Osteocyte (in vitro differentiated cells): ENCODE measurements around the gene DDC. TPM values are rescaled to one million over a fixed set of nuclear protein-coding genes. Genes with fewer than 3 reads are reported as not detected.

Source experiments
- DNase-seq: peaks from one replicate; pipeline ENCODE4 v3.0.0; 2021; ENCODE audit warnings: mixed read lengths; ENCODE audit not compliant: unreplicated experiment; ENCODE audit errors: extremely low spot score
- H3K27ac Mint-ChIP-seq: one replicate; pipeline ENCODE4 v1.8.0; 2021; ENCODE audit warnings: mild to moderate bottlenecking, mixed read lengths; ENCODE audit not compliant: unreplicated experiment
- H3K27me3 Mint-ChIP-seq: one replicate; pipeline ENCODE4 v1.8.0; 2021; ENCODE audit warnings: mixed read lengths; ENCODE audit not compliant: unreplicated experiment
- H3K36me3 Mint-ChIP-seq: one replicate; pipeline ENCODE4 v1.8.0; 2021; ENCODE audit warnings: mixed read lengths; ENCODE audit not compliant: unreplicated experiment
- H3K4me1 Mint-ChIP-seq: one replicate; pipeline ENCODE4 v1.8.0; 2021; ENCODE audit warnings: mixed read lengths; ENCODE audit not compliant: unreplicated experiment
- H3K4me3 Mint-ChIP-seq: one replicate; pipeline ENCODE4 v1.8.0; 2021; ENCODE audit warnings: mild to moderate bottlenecking, moderate library complexity, mixed read lengths; ENCODE audit not compliant: unreplicated experiment
- H3K9me3 Mint-ChIP-seq: one replicate; pipeline ENCODE4 v1.8.0; 2021; ENCODE audit warnings: mixed read lengths; ENCODE audit not compliant: unreplicated experiment
- CTCF ChIP-seq: fragments of 200-600 bp; sonication (generic); IDR thresholded peaks from 2 replicates; pipeline ENCODE4 v1.5.0; 2021; ENCODE audit warnings: antibody characterized with exemption, mild to moderate bottlenecking, moderate library complexity
- total RNA-seq: library from RNA; stranded (reverse); gene quantifications from 2 replicates; pipeline ENCODE4 v1.2.1, GENCODE V29; 2021

Gene DDC
- total RNA-seq, 1 donor from 2014 or later = not detected

- TF ChIP-seq CTCF = no peak
- Mint-ChIP-seq H3K4me1 (no peaks in the 10 kb centered on the region), H3K4me3 (no peak overlapping the region), H3K36me3 (no peaks in the 10 kb centered on the region), H3K9me3 (no peaks in the 10 kb centered on the region), H3K27me3 (no peaks in the 10 kb centered on the region), H3K27ac (no peak overlapping the region)
- no peak for DNase-seq
These were observed 136.3 kb downstream of the DDC start for GRCh38 chr7:50428911-50429310.

- Mint-ChIP-seq H3K4me1 (no peaks in the 10 kb centered on the region), H3K9me3 (no peaks in the 10 kb centered on the region), H3K27ac (no peak overlapping the region), H3K27me3 (no peaks in the 10 kb centered on the region), H3K4me3 (no peak overlapping the region), H3K36me3 (no peaks in the 10 kb centered on the region)
- DNase-seq = no peak
- no peak for TF ChIP-seq CTCF
These were observed 137.7 kb downstream of the DDC start for GRCh38 chr7:50427518-50427917.

GRCh38 chr7:50426280-50427045 is 138.7 kb downstream of the DDC start:
- Mint-ChIP-seq H3K4me3 (no peak overlapping the region), H3K4me1 (no peaks in the 10 kb centered on the region)

GRCh38 chr7:50425318-50425717 is 139.9 kb downstream of the DDC start:
- TF ChIP-seq CTCF = no peak
- Mint-ChIP-seq H3K4me3 (no peak overlapping the region), H3K27ac (no peak overlapping the region), H3K4me1 (no peaks in the 10 kb centered on the region), H3K9me3 (no peaks in the 10 kb centered on the region), H3K36me3 (no peaks in the 10 kb centered on the region), H3K27me3 (no peaks in the 10 kb centered on the region)
- DNase-seq = no peak

More at GRCh38 chr7:50426280-50427045, 138.7 kb downstream of the DDC start:
- Mint-ChIP-seq H3K27me3 (no peaks in the 10 kb centered on the region), H3K27ac (no peak overlapping the region), H3K9me3 (no peaks in the 10 kb centered on the region), H3K36me3 (no peaks in the 10 kb centered on the region)
- TF ChIP-seq CTCF = no peak
- DNase-seq = no peak

- Mint-ChIP-seq H3K27ac (no peak overlapping the region), H3K27me3 (no peaks in the 10 kb centered on the region), H3K4me3 (no peak overlapping the region), H3K9me3 (no peaks in the 10 kb centered on the region), H3K36me3 (no peaks in the 10 kb centered on the region), H3K4me1 (no peaks in the 10 kb centered on the region)
- DNase-seq = no peak
- TF ChIP-seq CTCF = no peak
These were observed 141.3 kb downstream of the DDC start for GRCh38 chr7:50423860-50424259.
